Immature natural killer cell (primary cell): Measurements from ENCODE around the gene KLHDC9. TPM values are rescaled to one million over a fixed set of nuclear protein-coding genes. Genes with fewer than 3 reads are reported as not detected.
"Not testable (repeated sequence)": the region's sequence is repeated elsewhere in the genome, so short reads cannot be mapped to it uniquely, and the experiment has no call there.

Experiments
- DNase-seq, 3 donors: peaks; one replicate each; pipeline ENCODE4 v3.0.0; 2022; ENCODE audit warnings: mixed read lengths in 1 of 3
- H3K27ac Mint-ChIP-seq, 6 donors: one replicate each; pipeline ENCODE4 v1.8.0; 2020; ENCODE audit warnings: mixed read lengths in 6 of 6, mild to moderate bottlenecking in 5 of 6, inconsistent platforms in 4 of 6, moderate library complexity in 3 of 6
- H3K27me3 Mint-ChIP-seq, 3 donors: one replicate each; pipeline ENCODE4 v1.8.0; 2020 to 2021; ENCODE audit warnings: low read depth in 3 of 3, mild to moderate bottlenecking in 3 of 3, mixed read lengths in 3 of 3, moderate library complexity in 3 of 3, inconsistent platforms in 1 of 3
- H3K36me3 Mint-ChIP-seq, 3 donors: one replicate each; pipeline ENCODE4 v1.8.0; 2020; ENCODE audit warnings: mixed read lengths in 3 of 3, inconsistent platforms in 2 of 3, mild to moderate bottlenecking in 2 of 3
- H3K4me1 Mint-ChIP-seq, 2 donors: one replicate each; pipeline ENCODE4 v1.8.0; 2020; ENCODE audit warnings: inconsistent platforms in 2 of 2, mild to moderate bottlenecking in 2 of 2, mixed read lengths in 2 of 2, moderate library complexity in 1 of 2
- H3K4me3 Mint-ChIP-seq, 5 donors: one replicate each; pipeline ENCODE4 v1.8.0; 2020; ENCODE audit warnings: mild to moderate bottlenecking in 5 of 5, mixed read lengths in 5 of 5, inconsistent platforms in 3 of 5, moderate library complexity in 3 of 5
- H3K9me3 Mint-ChIP-seq, 6 donors: one replicate each; pipeline ENCODE4 v1.8.0; 2020; ENCODE audit warnings: mild to moderate bottlenecking in 6 of 6, mixed read lengths in 6 of 6, inconsistent platforms in 4 of 6, moderate library complexity in 3 of 6
- polyA plus RNA-seq, 3 donors: library from polyadenylated mRNA; unstranded; fragments of 300-500 nt; fragmentation: Illumina TruSeq; gene quantifications; one replicate each; pipeline ENCODE4 v1.2.3, GENCODE V29; 2021

KLHDC9 gene
- polyA plus RNA-seq, 3 donors from 2014 or later: 0.59 TPM; not detected in 2

- peaks cover 65 to 77% of the 10 kb centered on the region in 2 donors for H3K4me1 Mint-ChIP-seq
- peak overlapping the region in 2 of 5 donors; percentile 7 to 59 for H3K4me3 Mint-ChIP-seq
- peak overlapping the region in 4 of 6 donors; percentile 22 to 58 (median 40) for H3K27ac Mint-ChIP-seq
- DNase-seq: no peak
- peaks cover 0 to 3% (median 0%) of the 10 kb centered on the region in 3 donors for H3K36me3 Mint-ChIP-seq
- H3K9me3 Mint-ChIP-seq: no peaks in the 10 kb centered on the region
- peaks cover 0 to 6% (median 2%) of the 10 kb centered on the region in 3 donors for H3K27me3 Mint-ChIP-seq
Observed at GRCh38 chr1:161115132-161115711, 17.1 kb downstream of the KLHDC9 start.

DNA sequence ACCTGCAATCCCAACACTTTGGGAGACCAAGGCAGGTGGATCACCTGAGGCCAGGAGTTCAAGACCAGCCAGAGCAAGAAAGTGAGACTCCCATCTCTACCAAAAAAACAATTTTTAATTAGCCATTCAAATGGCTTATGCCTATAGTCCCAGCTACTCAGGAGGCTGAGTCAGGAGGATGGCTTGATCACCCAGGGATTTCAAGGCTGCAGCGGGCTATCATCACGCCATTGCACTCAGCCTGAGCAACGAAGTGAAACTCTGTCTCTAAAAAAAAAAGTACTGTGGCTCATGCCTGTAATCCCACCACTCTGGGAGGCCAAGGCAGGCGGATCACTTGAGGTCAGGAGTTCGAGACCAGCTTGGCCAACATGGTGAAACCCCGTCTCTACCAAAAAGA is 17.8 kb downstream of the KLHDC9 start:
- Mint-ChIP-seq H3K4me1 (peaks cover 67 to 80% of the 10 kb centered on the region in 2 donors), H3K4me3 (peak overlapping the region; percentile 25 to 97 (median 50)), H3K27ac (peak overlapping the region in 5 of 6 donors; percentile 22 to 58 (median 42))
- not testable (repeated sequence) for H3K36me3 Mint-ChIP-seq, H3K27me3 Mint-ChIP-seq, DNase-seq, H3K9me3 Mint-ChIP-seq

GRCh38 chr1:161117759-161118581 is 19.8 kb downstream of the KLHDC9 start, which contains the start of the genes NIT1 and PFDN2:
NIT1 (plus strand) TSS chr1:161118105; CDS start chr1:161118177, 72 bp downstream.
PFDN2 (minus strand) TSS chr1:161118037; CDS start chr1:161118026, 11 bp downstream.
- peak within 1 kb of the TSS; percentile 92 to 99 (median 98) for H3K27ac Mint-ChIP-seq
- H3K36me3 Mint-ChIP-seq: peaks cover 0 to 17% (median 9%) of the 10 kb centered on the region in 3 donors
- H3K4me1 Mint-ChIP-seq: peaks cover 60 to 65% of the 10 kb centered on the region in 2 donors
- no peaks in the 10 kb centered on the region for H3K9me3 Mint-ChIP-seq
- H3K4me3 Mint-ChIP-seq: peak within 1 kb of the TSS; percentile 93 to 97 (median 94)
- DNase-seq: peak; percentile 83 to 85 (median 84)
- H3K27me3 Mint-ChIP-seq: peaks cover 0 to 6% (median 2%) of the 10 kb centered on the region in 3 donors

- H3K27ac Mint-ChIP-seq: peak overlapping the region; percentile 92 to 99 (median 98)
- H3K4me1 Mint-ChIP-seq: peaks cover 51 to 54% of the 10 kb centered on the region in 2 donors
- H3K9me3 Mint-ChIP-seq: no peaks in the 10 kb centered on the region
- peaks cover 0 to 6% (median 2%) of the 10 kb centered on the region in 3 donors for H3K27me3 Mint-ChIP-seq
- peak; percentile 63 to 73 (median 66) for DNase-seq
- H3K36me3 Mint-ChIP-seq: peaks cover 0 to 25% (median 17%) of the 10 kb centered on the region in 3 donors
- H3K4me3 Mint-ChIP-seq: peak overlapping the region; percentile 93 to 97 (median 94)
Observed at GRCh38 chr1:161119092-161119903, 21.1 kb downstream of the KLHDC9 start.

DNA sequence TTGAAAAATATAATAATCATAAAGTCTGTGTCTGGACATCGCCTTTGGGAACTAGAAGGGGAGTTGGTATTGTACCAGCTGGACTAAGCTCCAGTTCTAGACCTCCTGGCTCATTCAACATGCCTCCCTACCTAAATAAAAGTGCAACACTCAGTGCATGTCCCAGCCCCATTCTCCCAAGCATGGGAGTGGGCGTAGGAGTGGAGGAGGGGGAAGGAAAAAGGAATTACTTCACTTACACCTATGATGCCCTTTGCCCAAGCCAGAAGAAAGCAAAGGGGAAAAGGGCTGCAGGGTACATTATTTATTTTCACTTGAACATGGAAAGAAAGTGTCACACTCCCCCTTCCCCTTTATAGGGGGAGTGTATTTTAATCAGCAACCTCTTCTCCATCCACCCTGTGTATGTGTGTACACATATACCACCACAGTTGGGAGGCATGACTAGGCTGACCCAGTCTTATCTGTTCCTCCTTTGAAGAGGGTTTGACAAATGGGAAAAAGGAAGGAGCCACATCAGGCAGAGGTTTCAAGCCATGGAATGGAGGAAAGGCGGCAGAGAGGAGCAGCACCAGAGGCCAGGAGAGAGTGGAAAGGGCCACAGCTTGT is 23.0 kb downstream of the KLHDC9 start:
- peaks cover 41 to 48% of the 10 kb centered on the region in 2 donors for H3K4me1 Mint-ChIP-seq

GRCh38 chr1:161121834-161122233 is 23.7 kb downstream of the KLHDC9 start:
- Mint-ChIP-seq H3K36me3 (peaks cover 5 to 35% (median 22%) of the 10 kb centered on the region in 3 donors), H3K27ac (peak overlapping the region in 2 of 6 donors; percentile 9 to 51)

More for the DNA sequence above, 23.0 kb downstream of the KLHDC9 start:
- Mint-ChIP-seq H3K36me3 (peaks cover 0 to 32% (median 22%) of the 10 kb centered on the region in 3 donors), H3K9me3 (no peaks in the 10 kb centered on the region), H3K4me3 (no peak overlapping the region), H3K27me3 (peaks cover 0 to 4% (median 2%) of the 10 kb centered on the region in 3 donors), H3K27ac (peak overlapping the region in 4 of 6 donors; percentile 34 to 51 (median 43))
- no peak for DNase-seq

DNA sequence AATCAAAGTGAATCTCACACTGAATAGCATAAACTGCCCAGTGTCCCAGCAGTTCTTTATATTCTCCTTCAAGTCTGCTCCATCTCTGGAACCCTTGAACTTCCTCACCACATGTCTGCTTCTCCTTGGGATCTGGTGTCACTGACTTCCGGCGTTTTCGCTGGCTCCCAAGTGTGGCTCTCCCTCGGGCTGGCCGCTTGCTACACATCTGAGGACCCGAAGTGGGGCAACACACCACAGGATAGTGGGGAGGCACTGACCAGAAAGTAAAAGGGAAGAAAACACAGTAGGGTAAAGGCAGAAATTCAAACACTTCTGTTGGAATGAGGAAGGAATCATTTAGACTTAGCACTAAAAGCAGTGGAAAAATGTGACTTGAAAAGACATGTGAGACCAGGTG is 24.8 kb downstream of the KLHDC9 start:
- Mint-ChIP-seq H3K36me3 (peaks cover 5 to 40% (median 29%) of the 10 kb centered on the region in 3 donors), H3K27ac (peak overlapping the region in 2 of 6 donors; percentile 49 to 76), H3K9me3 (no peaks in the 10 kb centered on the region), H3K4me1 (peaks cover 30 to 48% of the 10 kb centered on the region in 2 donors), H3K4me3 (no peak overlapping the region), H3K27me3 (peaks cover 0 to 2% (median 1%) of the 10 kb centered on the region in 3 donors)
- DNase-seq: no peak

More at GRCh38 chr1:161121834-161122233, 23.7 kb downstream of the KLHDC9 start:
- Mint-ChIP-seq H3K4me3 (no peak overlapping the region), H3K4me1 (peaks cover 38 to 48% of the 10 kb centered on the region in 2 donors), H3K27me3 (peaks cover 0 to 4% (median 2%) of the 10 kb centered on the region in 3 donors), H3K9me3 (no peaks in the 10 kb centered on the region)
- DNase-seq: no peak

DNA sequence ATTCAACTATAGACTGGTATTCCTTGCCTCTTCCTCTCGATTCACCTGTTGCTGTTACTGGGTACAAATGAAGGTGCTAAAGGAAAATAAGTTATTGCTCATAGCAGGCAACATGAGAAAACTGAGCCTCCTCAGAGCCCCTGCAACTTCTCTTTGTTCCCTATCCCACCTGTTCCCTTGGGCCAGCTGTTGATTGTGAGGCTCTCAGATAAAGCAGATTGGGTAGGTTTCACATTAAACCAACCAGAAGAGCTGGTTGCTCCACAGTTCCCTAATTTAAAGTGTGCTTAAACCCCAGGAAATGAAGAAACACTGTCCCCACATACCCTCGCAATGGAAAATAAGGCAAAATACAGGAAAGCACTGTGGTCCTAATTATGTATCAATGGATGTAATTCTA is 29.5 kb downstream of the KLHDC9 start:
- Mint-ChIP-seq H3K27me3 (peaks cover 5 to 10% (median 7%) of the 10 kb centered on the region in 3 donors), H3K9me3 (no peaks in the 10 kb centered on the region), H3K4me1 (peaks cover 25 to 48% of the 10 kb centered on the region in 2 donors), H3K27ac (peak overlapping the region in 1 of 6 donors; percentile 40), H3K36me3 (peaks cover 5 to 32% (median 23%) of the 10 kb centered on the region in 3 donors), H3K4me3 (no peak overlapping the region)
- no peak for DNase-seq

- no peaks in the 10 kb centered on the region for H3K9me3 Mint-ChIP-seq
- peaks cover 25 to 48% of the 10 kb centered on the region in 2 donors for H3K4me1 Mint-ChIP-seq
- peaks cover 5 to 10% (median 7%) of the 10 kb centered on the region in 3 donors for H3K27me3 Mint-ChIP-seq
- no peak for DNase-seq
- H3K27ac Mint-ChIP-seq: peak overlapping the region in 1 of 6 donors; percentile 61
- H3K4me3 Mint-ChIP-seq: no peak overlapping the region
- H3K36me3 Mint-ChIP-seq: peaks cover 5 to 26% (median 15%) of the 10 kb centered on the region in 3 donors
Observed at GRCh38 chr1:161128591-161129420, 30.6 kb downstream of the KLHDC9 start.

- no peak for DNase-seq
- Mint-ChIP-seq H3K4me3 (peak overlapping the region in 1 of 5 donors; percentile 1), H3K27me3 (peaks cover 5 to 10% (median 7%) of the 10 kb centered on the region in 3 donors), H3K36me3 (peaks cover 5 to 19% (median 11%) of the 10 kb centered on the region in 3 donors), H3K9me3 (no peaks in the 10 kb centered on the region), H3K4me1 (peaks cover 27 to 52% of the 10 kb centered on the region in 2 donors), H3K27ac (peak overlapping the region in 3 of 6 donors; percentile 83 to 98 (median 97))
Observed at GRCh38 chr1:161130266-161130665, 32.1 kb downstream of the KLHDC9 start.

DNA sequence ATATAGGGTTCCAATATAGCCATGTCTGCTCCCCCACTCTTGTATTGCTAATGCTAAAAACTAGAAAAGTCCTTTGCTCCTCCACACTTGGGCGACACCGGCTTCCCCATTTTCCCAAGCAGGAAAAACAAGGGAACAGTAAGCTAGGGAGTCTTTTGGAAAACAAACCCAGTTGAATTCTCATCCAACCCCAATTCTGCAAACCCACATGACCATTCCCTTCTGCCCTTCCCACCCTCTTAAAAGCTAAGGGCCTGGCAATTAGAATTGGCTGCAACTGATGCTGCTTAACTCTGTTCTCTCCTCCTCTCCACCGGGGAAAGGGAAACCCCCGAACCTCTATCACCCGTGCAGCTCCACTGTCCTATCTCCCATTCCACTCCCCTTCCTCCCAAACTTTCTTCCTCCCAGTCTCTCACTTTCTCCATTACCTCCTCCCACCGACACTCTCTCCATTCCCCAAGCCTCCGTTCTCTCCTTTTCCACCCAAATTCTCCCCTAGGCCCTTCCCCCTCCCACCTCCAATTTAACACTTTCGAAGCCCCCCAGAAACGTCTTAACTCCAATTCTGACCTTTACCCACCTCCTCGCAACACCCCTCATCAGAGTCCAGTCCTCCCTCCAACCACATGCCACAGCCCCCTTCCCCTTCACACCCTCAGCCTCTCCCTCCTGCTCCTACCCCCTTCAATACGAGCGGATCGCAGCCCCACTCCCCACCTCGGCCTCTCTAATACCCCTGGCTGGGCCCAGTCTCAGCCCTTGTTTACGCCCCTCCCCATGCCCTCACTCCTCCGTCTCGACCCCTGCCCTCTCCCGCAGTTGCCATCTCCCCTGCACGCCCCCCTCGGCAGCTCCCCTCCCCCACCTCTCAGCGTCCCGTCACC is 33.6 kb downstream of the KLHDC9 start:
- H3K4me1 Mint-ChIP-seq: peaks cover 23 to 46% of the 10 kb centered on the region in 2 donors
- H3K9me3 Mint-ChIP-seq: no peaks in the 10 kb centered on the region
- H3K27me3 Mint-ChIP-seq: peaks cover 5 to 10% (median 7%) of the 10 kb centered on the region in 3 donors
- peaks cover under 1 to 12% (median 7%) of the 10 kb centered on the region in 3 donors for H3K36me3 Mint-ChIP-seq
- peak overlapping the region in 3 of 6 donors; percentile 83 to 98 (median 97) for H3K27ac Mint-ChIP-seq
- DNase-seq: peak in 1 of 3 donors; percentile 12
- no peak overlapping the region for H3K4me3 Mint-ChIP-seq
